HG03565 (cell line): ENCODE results near the gene LRRC4B.
"Not testable (repeated sequence)": the region's sequence is repeated elsewhere in the genome, so short reads cannot be mapped to it uniquely, and the experiment has no call there.

ENCODE experiments used
- ATAC-seq: cut with Tn5 transposase; IDR thresholded peaks from one replicate; pipeline ENCODE4 v1.9.1; 2021; ENCODE audit warnings: mild to moderate bottlenecking, moderate library complexity; ENCODE audit not compliant: unreplicated experiment

Gene LRRC4B

GRCh38 chr19:50567882-50568727 lies at the start of gene LRRC4B:
Gene LRRC4B (minus strand): TSS chr19:50568435. CDS start chr19:50548838, 19,597 bp downstream.
- no peak for ATAC-seq

- not testable (repeated sequence) for ATAC-seq
These were observed 44.5 kb upstream of the LRRC4B start for GRCh38 chr19:50612504-50613404.

GRCh38 chr19:50607874-50608785 lies 39.9 kb upstream of the LRRC4B start:
- ATAC-seq, result peak; percentile 69

GRCh38 chr19:50607388-50607787 lies 39.2 kb upstream of the LRRC4B start:
- ATAC-seq, result no peak

GRCh38 chr19:50606059-50606836 lies 38.0 kb upstream of the LRRC4B start:
- ATAC-seq, result not testable (repeated sequence)

GRCh38 chr19:50604264-50605073 lies 36.2 kb upstream of the LRRC4B start:
- not testable (repeated sequence) for ATAC-seq

- ATAC-seq, result no peak
These were observed 34.7 kb upstream of the LRRC4B start for GRCh38 chr19:50602935-50603334.

GRCh38 chr19:50602496-50602895 lies 34.3 kb upstream of the LRRC4B start:
- ATAC-seq, result no peak

GRCh38 chr19:50602089-50602422 lies 33.8 kb upstream of the LRRC4B start:
- ATAC-seq, result no peak

- ATAC-seq, result no peak
These were observed 33.3 kb upstream of the LRRC4B start for GRCh38 chr19:50601407-50602088.

GRCh38 chr19:50599427-50599826 lies 31.2 kb upstream of the LRRC4B start:
- no peak for ATAC-seq

- ATAC-seq, result no peak
These were observed 22.0 kb upstream of the LRRC4B start for GRCh38 chr19:50590191-50590590.

- ATAC-seq, result not testable (repeated sequence)
These were observed 13.8 kb upstream of the LRRC4B start for GRCh38 chr19:50581795-50582660.

GRCh38 chr19:50580970-50581634 lies 12.9 kb upstream of the LRRC4B start:
- no peak for ATAC-seq

GRCh38 chr19:50580240-50580639 lies 12.0 kb upstream of the LRRC4B start:
- ATAC-seq, result no peak

GRCh38 chr19:50576769-50577168 lies 8.5 kb upstream of the LRRC4B start:
- ATAC-seq, result not testable (repeated sequence)
